Femur (tissue), 1 donor: Measurements from ENCODE around the gene PRMT7.

Experiments used
- DNase-seq: peaks from one replicate; pipeline ENCODE4 v3.0.0-alpha.2; 2017

Gene PRMT7

DNA sequence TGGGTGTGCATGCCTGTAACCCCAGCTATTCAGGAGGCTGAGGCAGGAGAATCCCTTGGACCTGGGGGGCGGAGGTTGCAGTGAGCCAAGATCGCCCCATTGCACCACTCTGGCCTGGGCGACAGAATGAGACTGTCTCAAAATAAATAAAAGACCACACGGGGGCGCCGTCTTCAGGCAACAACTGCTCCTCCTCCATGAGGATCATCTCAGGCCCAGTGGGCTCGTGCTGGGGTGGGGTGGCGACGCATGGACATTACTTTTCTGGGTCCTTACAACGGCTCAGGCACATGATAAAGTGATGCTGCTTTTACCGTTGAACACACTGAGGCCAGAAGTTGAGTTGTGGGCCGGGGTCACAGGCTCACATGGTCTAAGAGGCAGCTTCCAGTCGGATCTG is 56.2 kb downstream of the PRMT7 start:
- DNase-seq = no peak

DNA sequence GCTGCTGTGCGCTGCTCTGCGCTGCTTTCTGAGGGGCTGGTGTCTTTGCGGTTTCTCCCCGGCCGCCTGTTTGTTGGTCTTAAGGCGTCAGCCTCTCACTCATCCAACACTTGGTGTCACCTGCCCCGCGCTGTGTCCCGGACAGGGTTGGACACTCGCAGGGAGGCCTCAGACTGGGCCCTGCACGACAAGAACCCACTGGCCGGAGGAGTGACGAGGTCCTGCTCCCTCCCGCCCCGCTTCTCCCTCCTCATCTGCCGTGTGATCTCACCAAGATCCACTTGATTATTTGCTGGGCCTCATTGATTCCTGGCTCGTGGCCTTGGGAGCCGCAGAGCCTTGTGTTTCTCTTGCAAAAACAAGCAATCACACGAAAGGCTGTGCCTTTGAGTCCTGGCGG is 56.6 kb downstream of the PRMT7 start:
- no peak for DNase-seq

DNA sequence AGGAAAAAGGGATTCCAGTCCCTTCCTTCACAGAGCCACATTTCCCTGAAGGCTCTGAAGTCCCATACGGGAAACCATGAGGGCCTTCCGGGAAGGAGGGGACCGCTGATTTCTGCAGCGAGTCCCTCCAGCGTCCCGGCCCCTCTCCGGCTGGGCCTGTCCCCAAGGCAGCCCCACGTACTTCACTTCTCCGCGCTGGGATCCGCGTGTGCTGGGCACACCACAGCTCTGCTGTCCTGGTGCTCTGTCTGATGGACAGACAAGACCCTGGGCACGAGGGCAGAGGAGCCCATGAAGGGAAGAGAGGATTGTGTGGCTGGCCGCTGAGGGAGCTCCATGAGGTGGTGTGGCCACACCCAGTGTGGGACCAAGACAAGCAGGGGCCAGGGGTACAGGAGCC is 57.1 kb downstream of the PRMT7 start:
- DNase-seq = no peak

DNA sequence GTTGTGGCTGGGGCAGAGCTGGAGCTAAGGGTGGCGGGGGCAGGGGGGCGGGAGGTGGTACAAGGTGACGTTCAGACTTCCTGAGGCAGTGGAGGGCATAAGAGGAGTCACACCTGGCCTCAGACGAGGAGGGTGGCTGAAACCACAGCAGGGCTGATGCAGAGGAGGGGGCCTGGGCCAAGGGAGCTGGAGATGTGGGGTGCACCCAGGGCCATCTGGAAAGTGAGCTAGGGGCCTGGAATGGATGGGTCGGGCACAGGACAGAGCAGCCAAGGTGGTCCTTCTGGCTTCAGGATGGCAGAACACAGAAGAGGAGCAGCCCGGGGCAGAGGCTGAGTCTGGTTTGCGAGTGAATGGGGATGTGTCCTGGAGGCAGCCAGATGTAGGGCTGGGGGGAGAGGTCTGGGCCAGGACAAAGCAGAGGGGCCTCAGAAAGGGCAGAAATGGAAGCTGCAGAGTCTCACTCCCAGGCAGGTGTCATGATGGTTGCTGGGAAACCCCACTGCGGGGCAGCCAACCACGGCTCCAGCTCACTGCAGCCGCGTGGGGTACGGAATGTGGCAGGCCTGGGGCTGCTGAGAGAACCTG is 57.6 kb downstream of the PRMT7 start:
- DNase-seq = no peak

DNA sequence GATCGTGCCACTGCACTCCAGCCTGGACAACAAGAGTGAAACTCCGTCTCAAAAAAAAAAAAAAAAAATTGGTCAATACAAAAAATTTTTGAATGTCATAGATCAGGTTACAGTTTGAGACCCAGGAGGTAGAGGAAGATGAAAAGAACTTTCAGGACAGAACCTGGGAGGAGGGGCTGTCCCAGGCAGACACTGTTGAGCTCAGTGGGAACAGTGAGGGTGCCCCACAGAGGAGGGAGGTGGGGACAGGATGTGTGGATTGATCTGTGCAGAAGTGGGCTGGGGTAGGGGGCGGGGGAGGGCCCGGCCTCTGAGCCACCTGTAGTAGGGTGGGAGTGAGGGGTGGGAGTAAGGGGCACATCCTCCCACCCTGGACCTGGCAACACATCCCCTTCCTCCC is 58.3 kb downstream of the PRMT7 start:
- DNase-seq = no peak

DNA sequence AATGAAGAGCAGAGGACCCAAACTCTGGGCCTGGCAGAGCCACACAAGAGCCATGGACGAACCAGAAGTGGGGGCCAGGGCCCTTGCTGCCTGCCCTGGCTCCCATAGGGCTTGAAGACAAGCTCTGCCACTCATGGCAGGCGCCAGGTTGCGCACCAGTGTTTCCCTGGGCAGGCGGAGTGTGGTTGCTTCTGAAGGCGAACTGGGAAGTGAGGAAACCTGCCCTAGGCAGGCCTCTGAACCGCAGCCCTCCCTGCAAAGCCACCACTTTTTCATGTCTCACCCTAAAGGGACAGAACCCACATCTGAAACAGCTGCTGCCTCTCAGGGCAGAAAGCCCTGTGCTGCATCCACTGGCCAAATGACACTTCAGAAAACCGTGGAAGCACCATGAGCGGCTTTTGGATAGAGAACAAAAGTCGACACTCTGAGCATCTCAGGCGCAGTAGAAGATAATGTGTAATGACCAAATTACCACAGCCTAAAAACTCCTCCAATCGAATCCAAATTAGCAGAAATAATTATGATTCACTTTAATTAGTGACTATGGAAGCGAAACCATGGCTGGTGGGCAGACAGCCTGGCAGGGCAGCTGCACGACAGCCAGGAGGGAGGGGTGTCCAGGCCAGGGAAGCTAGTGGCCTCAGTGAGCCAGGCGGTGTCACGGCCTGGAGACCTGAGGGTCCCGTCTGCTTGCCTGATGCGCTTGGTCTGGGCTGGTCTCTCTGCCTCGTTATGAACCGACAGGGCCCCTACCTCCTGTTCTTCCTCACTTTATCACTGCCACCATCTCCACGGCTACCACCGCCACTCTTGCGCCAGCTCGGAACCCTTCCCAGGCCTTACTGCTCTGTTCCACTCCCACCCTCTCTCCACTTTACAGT is 59.1 kb downstream of the PRMT7 start:
- DNase-seq = no peak

DNA sequence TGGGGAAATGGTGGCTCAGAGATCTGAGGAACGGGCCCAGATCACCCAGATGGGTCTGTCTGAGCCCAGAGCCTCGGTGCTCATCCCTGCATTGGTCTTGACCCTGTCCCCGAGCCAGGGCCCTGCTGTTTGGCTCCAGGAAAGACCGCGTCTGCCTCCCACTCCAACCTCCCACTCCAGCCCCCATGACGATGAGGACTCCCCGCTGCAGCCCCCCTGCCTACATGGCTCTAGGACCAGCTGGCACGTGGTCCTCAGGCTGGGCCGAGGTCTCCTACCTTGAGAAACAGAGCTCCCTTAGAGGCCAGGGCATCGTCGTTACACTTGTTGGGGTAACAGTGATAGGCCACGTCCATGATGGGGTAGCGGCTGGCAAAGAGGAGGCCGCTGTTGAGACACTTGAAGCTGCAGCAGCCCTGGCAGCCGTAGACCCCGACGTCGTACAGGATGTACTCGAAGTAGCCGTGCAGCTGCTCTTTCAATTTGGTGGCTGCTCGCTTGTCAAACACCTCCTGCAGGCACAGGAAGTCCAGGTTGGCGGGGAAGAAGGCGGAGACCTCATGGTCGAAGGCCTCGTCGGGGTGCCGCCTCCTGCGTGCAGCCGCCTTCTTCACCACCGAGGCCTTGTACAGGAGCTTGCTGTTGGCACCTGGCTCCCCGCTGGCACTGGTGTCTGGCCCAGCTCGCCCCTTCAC is 59.9 kb downstream of the PRMT7 start:
- DNase-seq = no peak

DNA sequence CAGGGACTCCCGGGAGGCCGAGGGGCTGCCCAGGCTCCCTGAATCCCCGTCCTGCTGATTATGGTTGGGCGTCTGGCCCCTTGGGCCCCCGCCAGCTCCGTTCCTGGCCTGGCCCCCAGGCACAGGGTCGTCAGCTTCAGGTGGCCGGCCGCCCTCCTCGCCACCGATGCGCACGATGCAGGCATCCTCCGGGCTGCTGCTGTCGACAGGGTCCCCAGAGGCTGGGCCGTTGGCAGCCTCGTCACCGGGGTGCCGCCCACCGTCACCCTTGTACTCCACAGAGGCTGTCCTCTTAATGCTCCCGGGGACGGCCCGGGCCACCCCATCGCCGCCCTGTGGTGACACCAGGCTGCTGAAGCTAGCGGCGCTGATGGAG is 60.4 kb downstream of the PRMT7 start:
- DNase-seq = no peak

DNA sequence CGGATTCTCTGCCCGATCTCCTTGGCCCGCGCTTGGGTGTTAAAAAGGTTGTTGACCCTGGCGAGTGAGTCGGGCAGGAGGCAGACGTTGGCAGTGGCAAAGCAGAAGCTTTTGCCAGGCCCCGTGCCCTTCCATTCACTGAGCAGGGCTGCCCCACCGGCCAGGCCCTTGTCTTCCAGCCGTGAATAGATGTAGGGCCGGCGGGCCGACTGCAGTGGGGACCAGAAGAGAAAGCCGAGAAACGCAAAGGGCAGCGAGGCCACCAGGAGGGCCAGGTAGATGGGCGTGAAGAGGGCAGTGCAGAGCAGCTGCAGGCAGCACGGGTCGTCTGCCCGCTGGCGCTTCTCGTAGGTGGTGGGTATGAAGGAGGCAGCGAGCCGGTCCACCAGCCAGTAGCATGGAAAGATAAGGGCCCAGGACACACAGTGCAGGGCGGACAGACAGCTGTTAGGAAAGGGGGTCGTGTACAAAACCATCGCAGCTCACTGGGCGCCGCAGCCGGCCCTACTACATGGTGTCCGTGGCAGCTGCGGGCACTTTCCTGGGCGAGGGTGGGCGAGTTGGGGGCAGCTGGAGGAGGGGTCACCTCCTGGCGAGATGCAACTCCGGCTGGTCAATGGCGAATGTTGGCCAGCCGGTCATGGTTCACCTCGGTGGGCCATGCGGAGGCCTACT is 61.0 kb downstream of the PRMT7 start:
- DNase-seq = no peak

DNA sequence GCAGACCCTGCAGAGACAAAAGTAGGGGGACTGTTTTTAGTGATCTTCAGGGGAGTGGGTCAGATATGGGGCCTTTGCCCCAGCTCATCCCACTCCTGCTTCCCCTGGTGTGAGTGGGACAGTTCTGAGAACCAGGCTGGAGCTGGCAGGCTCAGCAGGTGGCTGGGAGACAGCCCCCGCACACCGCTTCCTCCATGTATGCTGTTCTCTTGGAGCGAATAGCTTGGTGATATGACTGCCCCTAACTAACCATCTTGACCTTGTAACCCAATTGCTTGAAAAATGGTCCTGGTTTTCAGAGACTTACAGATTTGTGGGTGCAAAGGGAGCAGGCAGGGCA is 61.5 kb downstream of the PRMT7 start:
- no peak for DNase-seq

DNA sequence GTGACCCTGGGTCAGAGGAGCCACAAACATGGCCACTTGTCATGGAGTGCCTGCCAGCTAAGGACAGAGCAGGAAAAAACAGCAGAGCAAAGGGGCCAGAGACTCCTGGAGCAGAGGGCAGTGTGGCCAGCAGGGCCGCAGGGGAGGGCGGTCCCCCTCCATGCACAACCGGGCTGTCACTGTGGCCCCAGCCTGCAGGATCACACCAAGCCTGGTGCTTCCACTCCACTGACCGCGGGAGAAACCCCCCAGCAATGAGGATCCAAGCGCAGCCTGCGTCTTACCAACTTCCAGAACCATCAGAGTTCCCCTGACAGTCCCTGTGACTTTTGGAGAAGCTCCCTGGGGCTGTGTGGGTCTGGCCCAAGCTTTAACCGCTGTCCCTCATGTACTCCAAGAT is 62.0 kb downstream of the PRMT7 start:
- no peak for DNase-seq

DNA sequence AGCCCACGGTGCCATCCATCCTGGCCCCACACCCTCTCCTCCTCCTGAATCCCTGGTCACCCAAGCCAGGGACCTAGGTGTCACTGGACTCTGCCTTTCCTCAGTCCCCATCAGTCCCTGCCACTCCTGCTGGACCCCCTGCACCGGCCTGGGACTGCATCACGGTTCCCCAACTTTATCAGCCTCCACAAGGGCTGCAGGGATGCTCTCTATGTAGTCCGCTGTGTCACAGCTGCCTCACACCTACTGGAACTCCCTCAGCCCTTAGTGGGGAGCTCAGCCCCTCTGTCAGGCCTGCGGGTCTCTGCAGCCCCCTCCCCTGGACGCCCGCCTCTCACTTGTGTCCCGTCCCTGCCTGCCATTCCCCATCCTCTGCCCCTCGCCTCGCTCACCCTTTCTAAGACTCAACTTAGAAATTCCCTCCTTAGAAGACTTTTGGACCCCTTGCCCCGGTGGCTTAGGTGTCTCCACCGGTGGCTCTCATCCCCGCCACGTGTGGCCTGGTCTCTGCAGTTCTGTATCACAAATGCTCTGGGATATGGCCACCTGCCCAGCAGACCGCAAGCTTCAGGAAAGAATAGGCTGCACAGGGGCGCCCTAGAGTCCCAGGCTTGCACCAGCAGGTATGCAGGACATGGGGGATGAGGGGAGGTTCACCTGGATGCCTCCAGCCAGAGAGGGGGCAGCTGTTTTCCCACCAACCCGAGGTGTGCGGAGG is 62.9 kb downstream of the PRMT7 start:
- DNase-seq = no peak

DNA sequence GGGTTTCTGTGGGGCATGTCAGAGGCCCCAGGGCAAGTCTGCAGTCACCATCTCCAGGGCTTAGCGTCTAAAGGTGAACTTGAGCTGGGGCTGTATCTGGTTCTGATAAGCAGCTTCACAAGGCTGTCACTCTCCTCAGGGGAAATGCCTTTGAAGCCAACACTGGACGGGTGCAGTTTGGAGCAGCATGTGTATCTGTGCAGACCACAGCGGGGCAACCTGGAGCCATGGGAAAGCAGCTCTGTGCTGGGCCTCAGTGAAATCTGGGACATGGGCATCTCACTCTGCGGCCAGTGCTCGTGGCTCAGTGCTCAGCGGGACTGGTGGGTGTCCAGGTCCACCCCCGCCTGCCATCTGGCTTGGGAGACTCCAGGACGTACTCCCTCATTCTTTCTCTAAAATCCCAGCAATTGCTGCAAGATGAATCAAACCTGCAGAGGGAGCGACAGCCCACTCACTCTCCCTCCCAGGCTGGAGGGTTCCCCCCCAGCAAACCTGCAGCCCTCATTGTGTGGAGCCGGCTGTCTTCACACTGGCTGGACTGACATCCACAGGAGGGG is 63.5 kb downstream of the PRMT7 start:
- DNase-seq = no peak

DNA sequence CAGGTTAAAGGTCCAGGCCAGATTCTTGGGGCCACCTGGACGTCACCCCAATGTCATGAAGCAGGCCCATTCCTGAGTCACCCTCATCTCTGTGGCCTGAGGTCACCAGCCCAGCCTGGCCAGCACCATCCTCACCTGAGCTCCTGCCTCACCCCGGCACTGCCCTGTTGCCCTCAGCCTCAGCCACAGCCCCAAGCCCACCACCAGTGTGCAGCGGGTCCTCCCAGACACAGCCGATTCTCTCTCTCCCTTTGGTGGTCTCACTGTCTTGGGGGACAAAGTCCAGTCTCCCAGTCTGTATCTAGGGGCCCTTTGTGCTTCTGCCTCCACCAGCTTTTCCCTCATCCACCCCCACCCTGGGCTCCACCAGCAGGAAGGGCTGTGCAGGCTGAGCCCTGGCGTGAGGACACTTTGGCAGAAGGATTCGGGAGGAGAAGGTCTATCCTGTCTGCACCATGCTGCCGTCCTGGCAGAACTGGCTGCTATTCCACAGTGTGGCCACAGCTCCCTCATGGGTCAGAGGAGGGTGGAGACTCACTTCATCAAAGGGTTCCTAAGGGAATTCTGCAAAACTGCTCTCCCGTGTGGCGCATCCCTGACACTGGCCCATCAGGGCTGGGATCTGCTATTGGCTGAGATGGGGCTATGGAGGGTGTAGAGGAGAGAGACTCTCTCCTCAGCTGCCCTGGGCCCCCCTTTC is 64.3 kb downstream of the PRMT7 start:
- no peak for DNase-seq

DNA sequence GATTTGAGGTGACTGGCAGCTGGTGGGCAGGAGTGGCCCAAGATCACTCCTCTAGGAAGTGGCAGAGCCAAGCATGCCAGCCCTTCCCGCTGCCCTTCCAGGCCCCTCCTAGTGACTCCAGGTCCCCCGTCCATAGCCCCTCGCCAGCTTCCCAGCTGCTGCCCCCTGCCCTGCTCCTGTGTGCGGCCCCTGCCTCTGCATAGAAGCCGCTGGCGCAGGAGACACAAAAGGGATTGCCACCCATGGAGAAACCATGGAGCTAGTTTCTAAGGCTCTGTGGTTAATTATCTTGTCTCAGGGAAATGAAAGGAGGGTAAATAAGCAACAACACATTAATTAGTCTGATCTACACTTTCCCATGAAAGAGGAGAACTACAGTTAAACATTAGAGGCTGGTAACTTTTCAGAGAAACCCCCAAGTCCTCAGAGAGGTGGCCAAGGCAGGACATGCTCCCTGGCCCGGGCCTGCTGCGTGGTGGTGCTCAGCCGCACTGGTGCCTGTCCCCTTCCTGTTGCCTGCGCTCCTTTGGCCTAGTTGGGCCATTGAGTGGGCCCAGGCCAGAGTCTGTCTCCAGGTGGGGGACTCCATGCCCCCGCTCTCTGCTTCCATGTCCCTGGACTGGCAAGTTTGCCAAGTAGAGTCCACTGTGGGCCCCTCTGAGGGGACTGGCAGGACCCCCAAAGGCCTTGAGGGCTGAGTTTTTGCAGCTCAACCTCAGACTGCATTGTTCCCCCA is 65.2 kb downstream of the PRMT7 start:
- DNase-seq = no peak

DNA sequence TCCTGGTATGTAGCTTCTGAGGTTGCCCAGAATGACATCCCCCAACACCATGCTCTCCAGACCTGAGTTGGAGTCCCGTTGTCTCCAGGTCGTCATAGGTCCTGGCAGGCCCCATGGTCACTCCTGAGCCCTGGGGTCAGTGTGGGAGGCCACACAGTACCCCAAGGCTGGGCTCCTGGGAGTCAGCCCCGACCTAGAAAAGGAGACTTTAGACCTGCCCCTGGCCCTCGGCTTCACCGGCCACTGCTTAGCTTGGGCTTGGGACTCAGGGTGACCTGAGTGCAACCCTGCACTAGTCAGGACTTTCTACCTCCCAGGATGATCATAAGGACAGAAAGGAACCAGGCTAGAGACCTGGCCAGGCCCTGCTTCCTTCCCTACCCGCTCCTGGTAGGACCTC is 65.8 kb downstream of the PRMT7 start:
- no peak for DNase-seq

DNA sequence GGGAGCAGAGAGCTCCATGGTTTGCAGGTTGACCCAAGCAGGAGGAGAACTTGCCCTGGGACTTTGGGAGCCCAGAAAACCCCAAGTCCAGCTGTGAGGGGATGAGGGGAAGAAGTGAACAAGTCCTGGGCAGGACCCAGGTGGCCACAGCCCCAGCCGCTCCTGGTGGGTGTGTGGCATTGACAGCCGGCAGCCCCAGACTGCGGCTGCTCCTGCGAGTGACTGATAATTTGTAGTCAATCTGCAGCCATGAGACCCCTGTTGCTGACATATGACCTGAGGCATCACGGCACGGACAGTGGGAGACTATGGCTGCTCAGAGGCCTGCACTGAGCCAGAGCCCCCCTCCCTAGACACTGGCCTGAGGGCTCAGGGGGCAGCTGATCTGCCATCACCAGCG is 66.4 kb downstream of the PRMT7 start:
- DNase-seq = no peak

DNA sequence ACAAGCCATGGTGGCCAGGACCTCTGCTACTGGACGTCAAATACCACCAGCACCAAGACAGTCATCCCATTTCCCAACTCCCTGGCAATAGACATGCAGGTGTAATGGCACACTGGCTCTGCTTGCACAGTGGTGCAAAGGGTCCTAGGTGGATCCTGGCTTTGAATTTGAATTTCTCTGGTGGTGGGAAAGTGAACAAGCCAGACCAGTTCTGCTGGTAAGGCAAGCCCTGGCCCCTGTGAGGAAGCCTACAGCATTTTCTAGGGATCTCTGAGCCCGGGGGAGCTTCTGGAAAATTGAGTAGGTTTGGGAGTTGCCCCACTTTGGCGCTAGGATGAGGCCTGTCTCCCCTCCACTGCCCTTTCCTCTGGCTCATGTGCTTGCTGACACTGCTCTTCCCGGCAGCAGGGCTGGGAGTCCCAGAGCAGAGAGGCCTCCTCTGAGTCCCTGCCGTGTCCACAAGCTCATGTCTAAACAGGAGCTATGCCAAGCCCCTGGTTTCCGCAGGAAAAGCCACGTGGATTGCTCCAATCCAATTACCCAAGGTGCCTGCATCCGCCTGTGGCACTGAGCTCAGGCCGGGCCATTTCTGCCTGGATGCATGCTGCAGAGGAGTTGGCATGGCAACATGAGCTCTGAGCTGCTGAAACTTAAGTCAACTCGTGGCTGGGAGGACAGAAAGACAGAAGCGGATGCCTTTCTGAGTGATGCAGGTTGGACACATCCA is 67.0 kb downstream of the PRMT7 start:
- DNase-seq = peak; percentile 75

DNA sequence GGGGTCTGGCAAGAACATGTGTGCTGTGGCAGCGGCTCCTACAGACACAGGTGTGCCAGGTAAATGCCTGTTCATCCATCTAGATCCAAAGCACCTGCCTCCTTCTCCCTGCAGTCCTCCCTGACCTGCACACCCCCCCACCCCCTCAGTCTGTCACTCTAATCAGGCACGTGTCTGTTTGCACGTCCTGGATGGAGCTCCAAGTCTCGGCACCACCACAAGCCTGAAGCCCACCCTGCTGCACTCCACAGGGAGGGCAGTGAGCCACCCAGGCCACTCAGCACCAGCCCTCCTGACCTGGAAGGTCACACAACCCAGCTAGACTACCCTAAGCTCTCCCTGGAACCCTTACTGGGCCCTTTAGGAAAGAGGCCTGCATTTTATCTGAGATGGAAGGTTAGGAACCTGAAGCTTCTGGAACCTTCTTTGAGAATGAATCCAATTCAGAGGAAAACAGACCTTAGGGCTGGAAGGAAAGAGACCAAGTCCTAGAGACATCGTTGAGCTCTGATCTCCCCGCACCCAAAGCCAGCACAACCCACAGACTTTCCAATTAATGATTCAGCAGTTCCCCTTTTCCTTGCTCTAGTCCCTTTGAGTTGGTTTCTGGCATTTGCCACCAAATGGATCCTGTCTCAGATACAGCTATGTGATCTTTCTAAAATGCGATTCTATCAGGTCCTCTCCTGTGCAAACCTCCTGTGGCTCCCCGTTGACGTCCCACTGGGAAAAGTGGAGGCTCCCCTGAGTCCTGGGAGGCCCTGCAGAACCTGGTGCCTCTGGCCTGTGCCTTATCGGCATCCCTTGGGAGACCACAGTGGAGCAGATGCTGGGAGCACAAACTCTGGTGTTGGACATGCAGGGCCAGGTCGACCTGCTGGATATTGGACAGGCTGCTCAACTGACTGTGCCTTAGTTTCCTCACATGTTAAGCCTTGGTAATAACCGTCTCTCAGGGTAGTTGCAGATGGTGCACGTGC is 67.9 kb downstream of the PRMT7 start:
- DNase-seq = no peak
